Measurements from ENCODE around the gene PTPRN2. TPM values are rescaled to one million over a fixed set of nuclear protein-coding genes. Genes with fewer than 3 reads are reported as not detected.

PTPRN2 gene
- polyA plus RNA-seq, 1 experiment: 0.02 TPM

- no peak for TF ChIP-seq CTCF (IDR thresholded peaks at IDR 0.05; ENCODE audit: low read depth, low read length)
- DNase-seq (ENCODE audit: low read depth, low spot score): no peak
- Histone ChIP-seq H3K4me3 (ENCODE audit: low read depth, low read length) (no peak overlapping the region), H3K9me3 (ENCODE audit: control insufficient read depth, insufficient read depth, low read length) (peaks cover 93% of the 10 kb centered on the region), H3K27me3 (ENCODE audit: control insufficient read depth, insufficient read depth, low read length) (no peaks in the 10 kb centered on the region), H3K27ac (ENCODE audit: low read depth, low read length) (no peak overlapping the region)
- CTCF ChIA-PET: no interaction called here
- POLR2A ChIA-PET: no interaction called here
Measured at GRCh38 chr7:158137516-158138328, 449.9 kb downstream of the PTPRN2 start.

GRCh38 chr7:158135931-158136330 is 451.7 kb downstream of the PTPRN2 start:
- TF ChIP-seq CTCF (IDR thresholded peaks at IDR 0.05; ENCODE audit: low read depth, low read length): no peak
- no peak for DNase-seq (ENCODE audit: low read depth, low spot score)
- POLR2A ChIA-PET: no interaction called here

GRCh38 chr7:158134824-158135223 is 452.8 kb downstream of the PTPRN2 start:
- Histone ChIP-seq H3K27ac (ENCODE audit: low read depth, low read length) (no peak overlapping the region), H3K4me3 (ENCODE audit: low read depth, low read length) (no peak overlapping the region), H3K27me3 (ENCODE audit: control insufficient read depth, insufficient read depth, low read length) (no peaks in the 10 kb centered on the region), H3K9me3 (ENCODE audit: control insufficient read depth, insufficient read depth, low read length) (peaks cover 84% of the 10 kb centered on the region)
- no peak for DNase-seq (ENCODE audit: low read depth, low spot score)
- ChIA-PET POLR2A (no interaction called here), CTCF (no interaction called here)
- TF ChIP-seq CTCF (IDR thresholded peaks at IDR 0.05; ENCODE audit: low read depth, low read length): no peak

More at GRCh38 chr7:158135931-158136330, 451.7 kb downstream of the PTPRN2 start:
- CTCF ChIA-PET: no interaction called here
- Histone ChIP-seq H3K4me3 (ENCODE audit: low read depth, low read length) (no peak overlapping the region), H3K27ac (ENCODE audit: low read depth, low read length) (no peak overlapping the region), H3K9me3 (ENCODE audit: control insufficient read depth, insufficient read depth, low read length) (peaks cover 84% of the 10 kb centered on the region), H3K27me3 (ENCODE audit: control insufficient read depth, insufficient read depth, low read length) (no peaks in the 10 kb centered on the region)

- CTCF ChIA-PET: no interaction called here
- Histone ChIP-seq H3K27me3 (ENCODE audit: control insufficient read depth, insufficient read depth, low read length) (no peaks in the 10 kb centered on the region), H3K27ac (ENCODE audit: low read depth, low read length) (no peak overlapping the region), H3K9me3 (ENCODE audit: control insufficient read depth, insufficient read depth, low read length) (peaks cover 85% of the 10 kb centered on the region), H3K4me3 (ENCODE audit: low read depth, low read length) (no peak overlapping the region)
- no peak for TF ChIP-seq CTCF (IDR thresholded peaks at IDR 0.05; ENCODE audit: low read depth, low read length)
- POLR2A ChIA-PET: no interaction called here
- no peak for DNase-seq (ENCODE audit: low read depth, low spot score)
Measured at GRCh38 chr7:158133515-158134271, 453.9 kb downstream of the PTPRN2 start.

- CTCF ChIA-PET: no interaction called here
- H3K27me3 ChIP-seq (ENCODE audit: control insufficient read depth, insufficient read depth, low read length): no peaks in the 10 kb centered on the region
- H3K9me3 ChIP-seq (ENCODE audit: control insufficient read depth, insufficient read depth, low read length): peaks cover 84% of the 10 kb centered on the region
- H3K27ac ChIP-seq (ENCODE audit: low read depth, low read length): no peak overlapping the region
- TF ChIP-seq CTCF (IDR thresholded peaks at IDR 0.05; ENCODE audit: low read depth, low read length): no peak
- POLR2A ChIA-PET: no interaction called here
- H3K4me3 ChIP-seq (ENCODE audit: low read depth, low read length): no peak overlapping the region
- no peak for DNase-seq (ENCODE audit: low read depth, low spot score)
Measured at GRCh38 chr7:158133057-158133456, 454.6 kb downstream of the PTPRN2 start.
